ENCODE results near the gene VGF. TPM values are rescaled to one million over a fixed set of nuclear protein-coding genes. Genes with fewer than 3 reads are reported as not detected.
"Not testable (repeated sequence)": the region's sequence is repeated elsewhere in the genome, so short reads cannot be mapped to it uniquely, and the experiment has no call there.

Gene VGF
- 0.12 and 0.59 TPM in 2 replicates for total RNA-seq (2014; rRNA removed; shearing (Covaris generic))

DNA sequence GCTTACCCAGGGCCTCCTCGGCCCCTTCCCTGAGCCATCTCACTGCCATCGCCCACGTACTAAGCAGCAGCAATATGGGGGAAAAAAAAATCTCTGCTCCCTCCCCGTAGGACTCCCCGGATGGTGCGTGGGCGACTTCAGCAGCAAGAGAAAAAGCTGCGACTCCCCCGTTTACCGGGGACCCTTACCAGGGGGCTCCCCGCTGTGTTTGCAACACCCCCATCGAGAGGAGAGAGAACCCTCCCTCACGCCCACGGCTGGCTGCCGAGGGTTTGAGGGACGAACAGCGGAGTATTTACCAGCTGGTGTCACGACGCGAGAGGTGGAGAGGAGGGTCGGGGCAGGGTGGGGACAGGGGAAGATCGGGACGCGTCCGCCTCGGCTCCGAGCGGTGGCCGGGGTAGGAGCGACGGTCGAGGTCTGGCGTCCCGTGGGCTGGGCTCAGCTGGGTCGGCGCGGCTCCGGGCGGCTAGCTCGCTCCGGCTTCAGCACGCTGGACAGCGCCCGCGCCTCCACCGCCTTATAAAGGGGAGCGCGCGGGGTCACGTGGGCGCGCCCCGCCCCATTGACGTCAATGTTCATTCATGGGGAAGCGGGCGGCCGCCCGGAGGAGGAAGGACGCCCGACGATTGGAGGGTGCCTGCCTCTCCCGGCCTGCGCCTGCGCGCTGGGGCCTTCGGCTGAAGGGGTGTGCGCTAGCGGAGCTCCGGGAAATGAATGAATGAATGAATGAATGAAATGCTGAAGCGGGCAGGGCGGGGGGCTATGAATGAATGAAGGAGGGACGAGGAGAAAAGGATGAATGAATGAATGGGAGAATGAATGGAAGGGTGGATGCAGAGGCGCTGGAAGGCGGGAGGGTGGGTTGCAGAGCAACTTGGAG, at the start of gene VGF:
Gene VGF (minus strand): TSS at position 495 of the 883 bp plus-strand sequence. CDS start 726 bp downstream, outside the sequence.
- DNase-seq (ENCODE audit: low read depth) = peak; percentile 92

DNA sequence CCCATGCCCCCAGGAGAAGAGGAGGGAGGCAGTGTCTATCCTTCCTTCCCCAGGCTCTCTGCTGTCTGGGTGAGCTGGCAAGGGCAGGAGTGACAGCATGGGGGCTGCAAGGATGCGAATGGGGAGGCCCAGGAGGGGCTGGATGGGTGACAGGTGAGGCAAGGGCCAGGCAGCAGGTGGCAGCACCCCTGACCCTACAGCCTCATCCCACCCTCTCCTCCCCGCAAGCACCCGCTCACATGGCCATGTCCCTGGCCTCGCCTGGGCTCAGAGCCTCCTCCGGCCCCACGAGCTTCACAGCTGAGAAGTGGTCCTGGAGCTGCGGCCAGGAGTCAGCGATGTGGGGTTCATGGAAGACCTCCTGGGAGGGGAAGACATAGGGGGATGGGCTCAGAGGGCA, 46.6 kb upstream of the VGF start:
- DNase-seq (ENCODE audit: low read depth) = no peak

DNA sequence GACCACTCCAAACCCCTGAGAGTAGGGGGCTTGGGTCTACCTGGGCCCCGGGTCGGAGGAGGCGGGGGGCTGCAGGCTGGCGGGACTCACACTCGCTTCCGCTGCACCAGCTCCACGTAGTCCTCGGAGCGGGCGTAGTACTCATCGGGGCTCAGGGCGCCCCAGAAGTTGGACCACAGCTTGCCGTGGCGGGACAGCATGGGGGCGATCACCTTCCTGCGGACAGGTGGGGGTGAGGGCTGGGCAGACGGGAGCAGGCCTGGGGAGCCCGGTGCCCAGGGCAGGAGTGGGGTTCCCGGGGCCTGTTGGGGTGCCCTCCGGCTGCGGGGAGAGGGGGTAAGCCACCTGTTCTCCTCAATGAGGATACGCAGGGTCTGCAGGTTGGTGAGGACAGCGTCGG, 46.1 kb upstream of the VGF start:
- DNase-seq (ENCODE audit: low read depth) = no peak

DNA sequence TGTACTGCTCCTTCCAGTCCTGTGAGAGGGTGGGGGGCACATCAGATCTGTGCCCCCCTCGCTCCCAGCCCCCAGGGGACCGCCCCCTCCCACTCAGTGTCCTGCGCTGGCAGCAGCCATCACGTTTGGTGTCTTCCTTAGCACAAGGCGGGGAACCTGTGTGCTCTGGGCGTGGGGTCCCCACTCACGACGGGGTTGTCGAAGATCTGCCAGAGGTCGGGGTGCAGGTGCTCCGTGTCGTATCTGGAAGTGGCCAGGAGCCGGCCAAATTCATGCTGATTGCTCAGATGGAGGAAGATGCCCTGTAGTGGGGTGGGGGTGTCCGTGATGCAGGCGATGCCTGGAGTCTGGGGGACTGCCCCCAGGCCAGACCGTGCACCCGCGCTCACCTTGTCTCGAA, 44.8 kb upstream of the VGF start:
- DNase-seq (ENCODE audit: low read depth) = no peak

DNA sequence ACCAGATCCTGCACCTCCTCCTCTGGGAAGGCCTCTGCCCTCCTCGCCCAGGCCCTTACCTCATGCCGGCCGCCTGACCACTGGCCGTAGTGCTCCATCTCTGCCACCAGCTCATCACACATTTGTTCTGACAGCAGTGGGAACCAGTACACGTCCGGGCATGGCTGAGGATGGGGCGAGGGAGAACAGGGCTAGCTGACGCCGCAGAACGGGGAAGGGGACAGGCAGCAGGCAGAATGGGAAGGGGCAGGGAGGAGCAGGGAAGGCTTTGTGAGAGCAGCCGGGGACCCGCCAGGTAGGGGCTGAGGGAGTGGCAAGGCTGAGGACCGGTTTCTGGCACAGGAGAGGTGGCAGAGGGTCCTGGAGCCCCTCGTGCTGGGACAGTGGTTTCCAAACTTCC, 43.4 kb upstream of the VGF start:
- DNase-seq (ENCODE audit: low read depth) = no peak

DNA sequence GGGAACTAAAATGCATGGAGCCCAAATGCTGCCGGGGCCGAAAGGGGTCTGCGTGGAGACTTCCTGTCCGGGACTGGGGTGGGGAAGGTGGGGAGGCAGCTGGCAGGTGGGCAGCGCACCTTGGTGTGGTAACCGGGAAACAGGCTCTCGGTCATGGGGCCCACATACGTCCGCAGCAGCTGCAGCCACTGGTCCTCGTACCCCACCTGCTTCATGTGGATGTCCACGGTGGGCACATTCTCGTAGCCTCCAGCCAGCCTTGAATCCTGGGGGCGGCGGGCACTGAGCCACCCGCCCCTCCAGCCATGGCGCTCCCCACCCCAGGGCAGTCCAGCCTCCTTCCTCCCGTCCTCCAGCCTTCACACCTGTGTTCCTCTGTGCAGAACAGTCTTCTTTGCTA, 42.1 kb upstream of the VGF start:
- DNase-seq (ENCODE audit: low read depth) = no peak

DNA sequence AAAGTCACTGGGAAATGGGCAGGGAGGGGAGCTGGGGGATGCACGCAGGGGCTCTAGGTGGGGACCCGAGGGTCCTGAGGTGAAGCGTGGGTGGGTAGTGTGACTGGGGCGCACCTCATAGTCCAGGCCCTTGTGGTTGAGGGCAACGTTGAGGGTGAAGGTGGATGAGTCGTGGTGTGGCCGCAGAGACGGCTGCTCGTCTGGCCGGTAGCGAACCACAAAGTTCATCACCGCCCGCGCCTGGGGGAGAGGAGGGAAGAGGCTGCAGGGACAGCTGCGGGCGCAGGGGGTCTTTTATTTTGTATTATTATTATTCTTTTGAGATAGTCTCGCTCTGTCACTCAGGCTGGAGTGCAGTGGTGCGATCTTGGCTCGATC, 41.3 kb upstream of the VGF start:
- no peak for DNase-seq (ENCODE audit: low read depth)

DNA sequence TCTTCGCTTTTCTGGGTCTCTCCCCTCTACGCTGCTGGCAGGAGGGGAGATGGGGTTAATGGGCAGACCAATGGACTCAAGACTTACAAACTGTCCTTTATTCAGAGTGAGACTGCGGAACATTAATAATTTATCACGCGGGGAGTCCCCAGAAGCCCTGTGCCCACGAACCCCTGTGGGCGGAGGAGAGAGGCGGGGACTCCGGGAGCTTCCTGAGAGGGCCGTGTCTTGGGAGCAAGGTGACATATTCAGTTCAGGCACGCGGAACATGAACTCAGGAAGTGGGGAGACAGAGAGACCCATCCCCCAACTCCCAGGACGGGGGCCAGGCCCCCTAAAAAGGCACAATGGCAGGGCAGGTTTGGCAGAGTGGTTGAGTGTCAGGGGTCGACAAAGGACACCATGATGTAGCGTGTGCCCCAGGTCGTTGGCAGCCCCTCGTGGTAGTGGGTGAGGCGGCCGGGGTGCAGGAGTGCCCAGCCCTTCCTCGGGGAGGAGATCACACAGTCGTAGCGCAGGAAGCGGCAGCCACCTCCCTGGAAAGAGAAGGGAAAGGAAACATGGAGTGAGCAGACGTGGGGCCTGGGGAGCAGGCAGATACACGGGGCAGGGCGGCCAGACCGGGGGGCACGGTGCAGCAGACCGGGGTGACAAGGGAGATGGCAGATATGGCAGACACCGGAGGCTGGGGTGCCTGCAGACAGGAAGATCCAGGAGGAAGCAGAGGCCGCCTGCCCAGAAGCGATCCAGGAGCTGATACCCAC, 40.7 kb upstream of the VGF start:
- no peak for DNase-seq (ENCODE audit: low read depth)

DNA sequence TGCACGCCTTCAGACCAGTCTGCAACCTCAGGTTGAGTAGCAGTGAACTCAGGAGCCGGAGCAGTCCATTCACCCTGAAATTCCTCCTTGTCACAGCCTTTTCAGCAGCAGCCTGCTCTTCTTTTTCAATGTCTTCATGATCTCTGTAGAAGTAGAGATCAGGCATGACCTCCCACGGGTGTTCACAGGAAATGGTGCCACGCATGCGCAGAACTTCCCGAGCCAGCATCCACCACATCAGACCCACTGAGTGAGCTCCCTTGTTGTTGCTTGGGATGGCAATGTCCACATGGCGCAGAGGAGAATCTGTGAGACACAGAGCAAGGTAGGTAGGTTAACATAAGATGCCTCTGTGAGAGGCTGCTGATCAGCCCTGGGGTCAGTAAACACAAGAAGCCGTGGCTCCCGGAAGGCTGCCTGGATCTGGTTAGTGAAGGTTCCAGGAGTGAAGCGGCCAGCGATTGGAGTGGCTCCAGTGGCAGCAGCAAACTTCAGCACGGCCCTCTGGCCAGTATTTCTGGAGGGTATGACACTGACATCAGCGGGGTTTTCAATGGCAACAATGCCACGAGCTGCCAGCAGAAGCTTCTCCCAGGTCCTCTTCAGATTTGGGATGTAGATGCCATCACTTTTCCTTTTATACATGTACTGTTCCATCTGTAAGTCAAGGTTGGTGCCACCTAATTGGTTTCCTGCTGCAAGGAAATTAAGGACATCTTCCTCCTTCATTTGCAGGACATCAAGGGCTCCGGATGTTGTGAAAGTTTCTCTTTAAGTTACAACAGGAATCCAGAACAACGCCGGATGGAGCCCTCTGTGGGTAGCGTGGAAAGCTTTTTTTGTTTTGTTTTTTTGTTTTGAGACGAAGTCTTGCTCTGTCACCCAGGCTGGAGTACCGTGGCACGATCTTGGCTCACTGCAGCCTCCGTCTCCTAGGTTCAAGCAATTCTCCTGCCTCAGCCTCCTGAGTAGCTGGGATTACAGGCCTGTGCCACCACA, 38.7 kb upstream of the VGF start:
- peak; percentile 58 for DNase-seq (ENCODE audit: low read depth)

DNA sequence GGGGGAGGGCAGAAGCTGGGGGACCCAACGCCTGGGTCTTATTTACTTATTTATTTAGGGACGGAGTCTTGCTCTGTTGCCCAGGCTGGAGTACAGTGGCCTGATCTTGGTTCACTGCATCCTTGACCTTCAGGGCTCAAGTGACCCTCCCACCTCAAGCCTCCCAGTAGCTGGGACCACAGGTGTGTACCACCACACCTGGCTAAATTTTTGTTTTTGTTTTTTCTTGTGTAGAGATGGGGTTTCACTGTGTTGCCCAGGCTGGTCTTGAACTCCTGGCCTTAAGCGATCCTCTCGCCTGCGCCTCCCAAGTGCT, 37.2 kb upstream of the VGF start:
- DNase-seq (ENCODE audit: low read depth) = no peak

DNA sequence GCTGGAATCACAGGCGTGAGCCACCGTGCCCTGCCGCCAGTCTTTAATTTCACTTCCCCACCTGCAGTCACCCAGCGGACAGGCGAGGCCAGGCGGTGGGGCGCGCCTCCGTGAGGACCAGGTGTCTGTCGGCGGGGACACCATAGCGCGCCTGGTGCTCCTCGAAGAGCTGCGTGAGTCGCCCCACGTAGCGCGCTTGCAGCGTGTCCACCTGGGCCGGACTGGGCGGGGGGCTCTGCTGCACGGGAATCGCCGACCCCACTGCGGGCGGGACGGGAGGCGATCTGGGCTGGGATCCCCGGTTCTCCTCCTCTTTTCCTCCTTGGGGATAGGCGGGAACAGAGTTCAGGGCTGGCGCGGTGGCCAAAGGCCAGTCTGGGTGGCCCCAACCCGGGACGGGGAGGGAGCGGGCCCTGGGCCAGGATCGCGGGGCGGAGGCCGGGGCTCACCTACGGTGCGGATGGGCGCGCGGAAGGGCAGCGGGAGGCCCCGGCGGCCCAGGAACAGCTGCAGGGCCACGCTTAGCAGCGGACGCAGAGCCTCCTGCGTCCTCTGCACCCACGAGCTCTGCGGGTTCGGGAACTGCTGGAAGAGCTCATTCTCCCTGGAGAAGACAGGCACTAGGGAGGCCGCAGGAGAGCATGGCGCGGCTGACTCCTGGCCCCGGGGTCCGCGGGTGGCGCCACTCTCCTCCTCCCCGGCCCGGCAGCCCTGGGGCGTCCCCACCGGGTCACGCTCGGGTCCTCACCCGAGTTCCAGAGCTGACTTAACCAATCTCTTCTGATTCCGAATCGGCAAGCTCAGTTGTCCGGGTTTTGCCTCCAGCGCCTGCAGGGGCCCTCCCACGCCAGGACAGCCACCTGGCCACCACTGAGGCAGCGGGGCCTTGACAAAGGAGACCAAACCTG, 36.6 kb upstream of the VGF start:
- no peak for DNase-seq (ENCODE audit: low read depth)

DNA sequence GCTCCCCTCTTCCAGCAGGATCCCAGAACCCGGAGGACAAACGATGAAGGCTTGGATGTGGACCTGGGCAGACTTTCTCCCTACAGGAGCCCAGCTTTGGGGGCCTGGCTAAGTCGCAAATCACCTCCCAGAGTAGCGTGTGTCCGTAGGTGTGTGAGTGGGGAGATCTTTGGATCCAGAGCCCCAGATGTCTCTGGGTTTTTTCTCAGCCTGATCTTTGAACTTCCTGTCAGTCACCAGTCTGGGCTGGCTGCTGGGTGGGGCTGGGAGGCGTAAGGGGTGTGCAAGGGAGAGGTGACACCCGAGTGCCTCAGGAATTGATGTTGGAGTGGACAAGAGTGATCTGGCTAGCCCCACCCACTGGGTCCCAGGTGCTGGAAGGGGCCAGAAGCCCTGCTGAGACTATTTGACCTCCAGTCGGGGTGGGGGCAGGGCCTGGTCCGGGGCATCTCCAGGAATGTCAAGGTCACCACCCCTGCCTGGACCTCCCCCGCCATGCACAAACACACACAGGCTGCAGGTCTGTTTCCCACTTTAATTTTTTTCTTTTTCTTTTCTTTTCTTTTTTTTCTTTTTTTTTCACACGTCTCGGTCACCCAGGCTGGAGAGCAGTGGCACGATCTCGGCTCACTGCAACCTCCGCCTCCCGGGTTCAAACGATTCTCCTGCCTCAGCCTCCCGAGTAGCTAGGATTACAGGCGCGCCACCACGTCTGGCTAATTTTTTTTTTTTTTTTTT, 35.7 kb upstream of the VGF start, which contains the start of gene MOGAT3:
Gene MOGAT3 (minus strand): TSS at position 175 of the 738 bp plus-strand sequence. CDS start 182 bp downstream, outside the sequence.
- no peak for DNase-seq (ENCODE audit: low read depth)

DNA sequence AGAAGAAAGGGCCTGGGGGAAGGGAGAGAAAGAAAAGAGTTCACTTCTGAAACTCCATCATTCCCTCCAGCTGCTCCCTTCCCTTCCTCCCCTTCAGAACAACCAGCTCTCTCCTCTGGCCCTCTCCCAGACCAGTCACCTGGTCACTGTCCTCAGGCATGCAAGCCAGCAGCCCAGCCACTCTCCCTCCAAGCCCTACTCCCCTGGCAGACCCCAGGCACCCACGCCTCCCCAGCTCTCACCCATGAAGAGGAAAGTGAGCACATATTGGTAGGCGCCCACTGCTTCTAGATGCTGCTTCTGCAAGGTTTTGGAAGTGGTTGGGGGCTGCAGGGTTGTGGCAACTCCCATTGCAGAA, 35.1 kb upstream of the VGF start:
- no peak for DNase-seq (ENCODE audit: low read depth)

DNA sequence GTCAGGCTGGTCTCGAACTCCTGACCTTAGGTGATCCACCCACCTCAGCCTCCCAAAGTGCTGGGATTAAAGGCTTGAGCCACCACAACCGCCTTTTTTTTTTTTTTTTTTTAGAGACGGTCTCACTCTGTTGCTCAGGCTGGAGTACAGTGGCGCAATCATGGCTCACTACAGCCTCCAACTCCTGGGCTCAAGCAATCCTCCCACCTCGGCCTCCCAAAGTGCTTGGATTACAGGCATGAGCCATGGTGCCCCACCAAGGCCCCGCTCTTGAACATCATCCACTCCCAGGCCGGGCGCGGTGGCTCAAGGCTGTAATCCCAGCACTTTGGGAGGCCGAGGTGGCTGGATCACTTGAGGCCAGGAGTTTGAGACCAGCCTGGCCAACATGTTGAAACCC, 34.2 kb upstream of the VGF start:
- DNase-seq (ENCODE audit: low read depth) = not testable (repeated sequence)

DNA sequence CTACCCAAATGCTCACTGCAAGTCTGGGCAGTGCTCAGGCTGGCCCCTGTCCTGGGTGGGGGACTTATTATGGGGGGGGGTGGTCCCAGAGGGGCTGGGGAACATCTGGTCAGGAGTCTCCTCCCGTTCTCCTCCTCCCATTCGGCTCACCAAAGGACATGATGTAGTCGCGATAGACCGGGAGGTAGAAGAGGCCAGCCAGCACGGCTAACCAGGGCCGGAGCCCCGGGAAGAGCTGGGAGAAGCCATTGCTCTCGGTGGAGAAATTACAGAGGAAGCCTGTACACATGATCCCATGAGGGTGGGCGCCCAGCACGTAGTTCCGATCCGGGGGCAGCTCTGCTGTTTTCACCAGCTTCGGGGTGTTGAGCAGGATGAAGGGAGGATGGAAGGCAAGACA, 33.1 kb upstream of the VGF start:
- no peak for DNase-seq (ENCODE audit: low read depth)

DNA sequence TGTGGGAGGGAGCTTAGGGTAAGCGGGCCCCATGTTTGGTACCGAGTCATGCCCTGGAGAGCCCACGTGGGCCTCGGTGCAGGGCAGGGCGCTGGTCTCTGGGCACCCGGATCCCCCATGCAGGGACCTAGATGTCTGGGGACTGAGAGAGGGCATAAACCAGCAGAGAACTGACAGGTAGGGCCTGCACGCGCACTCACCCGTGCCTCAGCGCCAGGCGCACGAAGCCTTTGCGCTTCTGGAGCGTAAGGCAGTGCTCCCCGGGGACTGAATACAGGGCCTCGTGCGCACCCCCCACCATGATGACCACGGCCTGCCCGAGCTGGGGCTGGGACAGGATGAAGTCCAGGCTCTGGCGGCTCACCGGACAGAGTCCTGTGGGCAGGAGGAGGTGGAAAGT, 32.6 kb upstream of the VGF start:
- DNase-seq (ENCODE audit: low read depth) = no peak

DNA sequence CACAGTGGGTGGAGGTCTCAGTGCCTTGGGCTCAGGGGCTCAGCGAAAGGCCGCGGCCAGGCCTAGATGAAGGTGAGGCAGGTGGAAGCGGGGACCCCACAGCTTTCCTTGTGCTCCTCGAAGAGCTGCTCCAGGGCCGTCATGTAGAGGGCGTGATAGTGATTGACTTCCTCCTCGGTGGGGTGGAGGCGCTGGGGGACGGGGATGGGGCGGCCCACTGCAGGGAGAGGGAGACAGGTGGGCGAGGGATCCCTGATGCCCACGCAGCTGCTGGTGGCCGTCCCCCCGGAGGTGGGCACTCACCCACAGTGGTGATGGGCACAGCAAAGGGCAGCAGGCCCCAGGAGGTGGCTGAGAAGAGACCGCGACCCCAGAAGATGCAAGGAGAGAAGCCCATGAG, 30.5 kb upstream of the VGF start:
- DNase-seq (ENCODE audit: low read depth) = no peak

DNA sequence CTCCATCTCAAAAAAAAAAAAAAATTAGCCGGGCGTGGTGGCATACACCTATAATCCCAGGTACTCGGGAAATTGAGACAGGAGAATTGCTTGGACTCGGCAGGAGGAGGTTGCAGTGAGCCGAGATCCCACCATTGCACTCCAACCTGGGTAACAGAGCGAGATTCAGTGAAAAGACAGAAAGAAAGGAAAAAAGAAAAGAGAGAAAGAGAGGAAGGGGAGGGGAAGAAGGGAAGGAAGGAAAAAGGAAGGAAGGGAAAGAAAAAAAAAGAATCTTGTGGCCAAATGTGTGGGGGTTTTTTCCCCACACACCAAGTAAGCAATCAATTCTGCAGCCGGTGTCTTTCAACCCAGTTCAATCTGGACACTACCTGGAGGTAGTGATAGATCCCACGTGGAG, 23.7 kb upstream of the VGF start:
- no peak for DNase-seq (ENCODE audit: low read depth)

DNA sequence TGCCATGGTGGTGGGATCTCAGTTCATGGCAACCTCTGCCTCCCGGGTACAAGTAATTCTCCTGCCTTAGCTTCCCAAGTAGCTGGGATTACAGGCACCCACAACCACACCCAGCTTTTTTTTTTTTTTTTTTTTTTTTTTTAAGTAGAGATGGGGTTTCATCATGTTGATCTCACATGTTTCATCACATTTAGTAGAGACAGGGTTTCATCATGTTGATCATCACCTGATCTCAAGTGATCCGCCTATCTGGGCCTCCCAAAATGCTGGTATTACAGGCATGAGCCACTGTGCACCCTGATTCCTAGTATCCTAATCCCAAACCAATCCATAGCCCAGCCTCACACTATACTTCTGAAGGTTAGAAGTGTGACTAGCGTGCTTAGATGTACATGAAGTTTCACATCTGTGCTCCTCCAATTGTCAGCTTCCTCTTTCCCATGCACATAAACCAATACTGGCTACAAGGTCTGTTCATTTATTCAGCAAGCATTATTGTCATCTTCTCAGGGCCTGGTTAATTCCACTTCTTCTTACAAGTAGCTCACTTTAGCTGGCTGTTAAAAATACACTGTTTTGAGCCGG, 21.6 kb upstream of the VGF start:
- DNase-seq (ENCODE audit: low read depth) = no peak

DNA sequence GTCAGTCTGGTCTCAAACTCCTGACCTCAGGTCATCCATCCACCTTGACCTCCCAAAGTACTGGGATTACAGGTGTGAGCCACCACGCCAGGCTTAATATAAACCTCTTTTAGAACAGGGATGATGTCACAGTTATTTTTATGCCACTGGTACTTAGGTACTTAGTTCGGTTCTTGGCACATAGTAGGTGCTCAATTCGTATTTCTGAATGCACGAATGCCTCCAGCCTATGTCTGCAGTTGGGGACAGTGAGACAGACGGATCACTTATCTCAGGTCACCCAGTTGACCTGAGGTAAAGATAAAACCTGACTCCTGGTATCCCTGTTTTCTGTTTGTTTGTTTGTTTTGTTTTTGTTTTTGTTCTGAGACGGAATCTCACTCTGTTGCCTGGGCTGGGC, 20.8 kb upstream of the VGF start:
- no peak for DNase-seq (ENCODE audit: low read depth)
